HG03039 (cell line): ENCODE data around the gene ELP6.
"Not testable (repeated sequence)": the region's sequence is repeated elsewhere in the genome, so short reads cannot be mapped to it uniquely, and the experiment has no call there.

Source experiments
- ATAC-seq: cut with Tn5 transposase; IDR thresholded peaks from one replicate; pipeline ENCODE4 v1.9.1; 2021; ENCODE audit warnings: mild to moderate bottlenecking, moderate library complexity; ENCODE audit not compliant: unreplicated experiment

ELP6 gene

DNA sequence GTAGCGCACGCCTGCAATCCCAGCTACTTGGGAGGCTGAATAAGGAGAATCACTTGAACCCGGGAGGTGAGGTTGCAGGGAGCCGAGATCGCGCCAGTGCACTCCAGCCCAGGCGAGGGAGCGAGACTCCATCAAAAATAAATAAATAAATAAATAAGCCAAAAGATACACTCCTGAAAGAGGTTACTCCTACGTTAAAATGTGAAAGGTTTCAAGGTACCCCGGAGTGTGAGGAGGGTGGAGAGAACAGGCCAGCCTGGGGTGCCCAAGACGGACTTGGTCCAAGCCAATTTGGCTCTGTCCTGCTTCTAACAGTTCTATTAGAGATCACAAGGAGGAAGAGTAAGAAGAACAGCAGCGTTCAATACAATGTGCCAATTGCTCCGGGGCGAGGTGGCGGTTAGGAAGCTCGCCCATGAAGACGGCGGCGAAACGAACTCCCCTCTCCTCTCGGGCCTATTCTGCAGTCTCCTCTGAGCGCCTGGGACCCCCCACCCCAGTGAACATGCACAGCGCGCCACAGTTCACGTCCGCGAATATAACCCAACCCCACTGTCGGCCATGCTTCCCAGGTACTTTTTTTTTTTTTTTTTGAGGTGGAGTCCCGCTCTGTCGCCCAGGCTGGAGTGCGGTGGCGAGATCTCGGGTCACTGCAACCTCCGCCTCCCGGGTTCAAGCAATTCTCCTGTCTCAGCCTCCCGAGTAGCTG lies 942 bp downstream of the ELP6 start:
- no peak for ATAC-seq

DNA sequence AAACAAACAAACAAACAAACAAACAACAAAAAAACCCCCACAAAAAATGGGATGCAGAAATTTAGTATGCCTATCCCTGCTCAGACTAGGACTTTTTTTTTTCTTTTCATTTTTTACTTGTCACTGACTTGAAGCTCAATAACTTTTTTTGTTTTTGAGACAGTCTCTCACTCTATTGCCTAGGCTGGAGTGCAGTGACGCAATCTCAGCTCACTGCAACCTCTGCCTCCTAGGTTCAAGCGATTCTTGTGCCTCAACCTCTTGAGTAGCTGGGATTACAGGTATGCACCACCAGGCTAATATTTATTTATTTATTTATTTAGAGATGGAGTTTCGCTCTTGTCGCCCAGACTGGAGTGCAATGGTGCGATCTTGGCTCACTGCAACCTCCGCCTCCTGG lies 8.2 kb downstream of the ELP6 start:
- ATAC-seq, result not testable (repeated sequence)

GRCh38 chr3:47504113-47504512 lies 9.4 kb downstream of the ELP6 start:
- no peak for ATAC-seq

- ATAC-seq, result no peak
Observed at GRCh38 chr3:47503033-47503432, 10.5 kb downstream of the ELP6 start.

GRCh38 chr3:47496892-47497291 lies 16.6 kb downstream of the ELP6 start:
- no peak for ATAC-seq

DNA sequence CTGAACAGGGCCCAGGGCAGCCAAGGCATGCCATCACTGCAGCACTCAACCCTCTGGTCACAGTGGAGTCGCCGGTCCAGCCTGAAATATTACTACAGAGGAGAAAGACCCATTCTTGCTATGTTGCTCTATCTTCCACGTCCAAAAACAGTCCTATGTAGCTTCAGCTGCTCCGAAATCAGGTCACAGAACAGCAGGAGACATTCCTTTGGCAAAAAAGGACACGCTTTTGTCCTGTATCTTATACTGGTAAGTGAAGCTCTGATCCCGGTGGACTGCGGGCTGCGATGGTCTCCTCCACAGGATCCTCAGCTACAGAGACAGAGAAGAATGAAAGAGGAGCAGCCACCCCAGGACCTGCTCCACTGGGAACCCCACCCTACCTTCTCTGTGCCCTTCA lies 17.6 kb downstream of the ELP6 start:
- no peak for ATAC-seq

- no peak for ATAC-seq
Observed at GRCh38 chr3:47495111-47495510, 18.4 kb downstream of the ELP6 start.

GRCh38 chr3:47491777-47492176 lies 21.7 kb downstream of the ELP6 start:
- ATAC-seq, result no peak

- no peak for ATAC-seq
Observed at GRCh38 chr3:47491186-47491585, 22.3 kb downstream of the ELP6 start.

DNA sequence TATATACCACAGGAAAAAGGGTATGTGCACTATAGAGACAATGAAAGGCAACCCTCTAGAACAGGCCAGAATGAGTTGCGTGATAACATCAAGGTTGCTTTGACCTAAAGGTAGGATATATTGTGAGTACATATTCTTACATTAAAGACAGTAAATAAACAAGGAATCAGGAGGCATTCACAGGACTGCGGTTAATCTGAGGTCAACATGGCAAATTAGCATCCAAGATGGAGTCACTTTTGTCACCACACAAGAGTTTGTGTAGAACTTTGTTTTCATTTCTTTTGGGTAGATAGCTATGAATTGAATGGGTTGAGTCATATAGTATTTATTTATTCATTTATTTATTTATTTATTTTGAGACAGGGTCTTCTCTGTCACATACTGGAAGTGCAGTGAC lies 26.2 kb downstream of the ELP6 start:
- ATAC-seq, result no peak

DNA sequence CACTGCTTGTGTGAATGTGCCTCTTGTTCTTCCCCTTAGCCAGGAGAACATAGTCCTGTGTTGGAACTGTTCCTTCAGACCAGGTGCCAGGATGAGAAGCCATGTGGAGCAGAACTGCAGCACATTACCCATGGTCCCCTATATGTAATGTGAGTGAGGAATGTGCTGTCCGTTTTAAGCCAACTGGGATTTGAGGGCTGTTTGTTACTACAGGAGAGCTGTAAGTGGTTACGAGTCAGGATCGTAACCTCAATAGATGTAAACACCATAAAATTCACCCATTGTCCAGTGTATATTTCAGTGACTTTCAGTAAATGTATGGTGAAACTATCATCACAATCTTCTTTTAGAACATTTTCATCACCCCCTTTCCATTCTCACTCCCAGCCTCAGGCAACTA lies 27.7 kb downstream of the ELP6 start:
- no peak for ATAC-seq

DNA sequence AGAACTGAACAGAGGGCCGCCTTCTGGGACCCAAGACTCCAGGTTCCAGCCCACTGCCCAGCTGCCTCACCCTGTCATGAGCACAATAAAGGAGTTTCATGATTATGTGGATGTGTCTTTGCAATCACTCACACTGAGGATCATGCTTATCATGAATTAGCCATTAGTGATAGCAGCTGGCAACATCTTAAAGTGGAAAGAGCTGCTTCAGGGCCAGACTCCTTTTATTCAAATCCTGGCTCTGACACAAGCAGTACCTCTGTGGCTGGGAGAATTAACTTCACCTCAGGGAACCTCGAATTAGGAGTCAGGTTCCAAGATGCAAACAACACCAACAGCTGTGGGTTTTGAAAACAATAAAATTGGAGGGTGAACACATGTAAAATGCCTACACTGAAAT lies 31.1 kb downstream of the ELP6 start:
- no peak for ATAC-seq

DNA sequence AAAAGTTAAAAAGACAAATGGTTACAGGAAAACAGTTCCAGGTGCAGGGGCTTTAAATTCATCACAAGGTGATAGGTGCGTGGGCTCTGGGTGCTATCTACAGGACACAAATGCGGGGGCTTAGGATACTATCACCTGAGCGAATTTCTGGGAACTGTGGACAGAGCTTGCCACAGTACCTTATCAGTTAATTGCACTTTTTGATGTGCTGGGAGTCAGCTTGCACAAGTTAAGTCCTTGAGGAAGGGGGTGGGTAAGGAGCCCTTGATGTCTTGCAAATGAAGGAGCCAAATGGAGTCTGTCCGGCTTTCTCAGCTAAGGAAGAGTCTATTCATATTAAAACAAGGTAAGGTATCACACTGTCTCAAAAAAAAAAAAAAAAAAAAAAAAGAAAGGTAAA lies 31.7 kb downstream of the ELP6 start:
- ATAC-seq, result not testable (repeated sequence)

GRCh38 chr3:47480267-47480666 lies 33.2 kb downstream of the ELP6 start:
- not testable (repeated sequence) for ATAC-seq

DNA sequence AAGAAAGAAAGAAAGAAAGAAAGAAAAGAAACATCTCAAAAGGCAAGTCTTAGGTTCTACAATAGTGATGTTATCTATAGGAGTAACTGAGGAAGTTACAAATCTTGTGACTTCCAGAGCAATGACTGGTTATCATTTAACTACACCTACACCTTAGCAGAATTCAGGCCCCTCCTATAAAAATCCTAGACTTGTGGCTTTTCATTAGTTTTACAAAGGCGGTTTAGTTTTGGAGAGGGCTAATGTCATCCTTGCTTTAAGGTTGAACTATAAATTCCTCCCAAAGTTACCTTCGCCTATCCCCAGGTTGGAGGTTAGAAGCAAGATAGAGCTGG lies 33.7 kb downstream of the ELP6 start:
- no peak for ATAC-seq

GRCh38 chr3:47478022-47478421 lies 35.5 kb downstream of the ELP6 start:
- ATAC-seq, result no peak

DNA sequence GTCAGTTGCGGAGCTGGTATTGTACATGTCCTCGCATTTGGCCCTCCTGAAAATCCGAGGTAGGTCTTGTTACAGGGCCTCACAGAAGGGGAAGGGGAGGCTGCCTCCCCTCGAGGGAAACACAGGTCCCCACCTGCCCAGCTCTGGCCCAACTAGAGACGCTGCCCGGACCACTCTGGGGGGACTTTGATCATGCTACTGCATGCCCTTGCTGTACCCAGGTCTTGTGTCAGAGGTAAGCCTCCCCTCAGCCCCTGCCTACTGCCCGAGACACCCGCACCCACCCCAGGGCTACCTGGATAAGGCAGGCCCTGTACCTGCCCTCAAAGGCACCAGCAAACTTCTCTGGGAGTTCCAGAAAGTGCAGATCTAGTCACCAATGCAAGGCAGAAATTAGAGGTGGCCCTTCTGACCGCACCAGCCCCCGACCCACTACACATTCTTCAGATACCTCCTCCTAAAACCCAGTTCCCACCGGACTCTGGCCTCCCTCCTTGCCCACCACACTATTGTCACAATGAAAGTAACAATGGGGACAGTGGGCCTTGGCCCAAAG lies 36.8 kb downstream of the ELP6 start:
- no peak for ATAC-seq

DNA sequence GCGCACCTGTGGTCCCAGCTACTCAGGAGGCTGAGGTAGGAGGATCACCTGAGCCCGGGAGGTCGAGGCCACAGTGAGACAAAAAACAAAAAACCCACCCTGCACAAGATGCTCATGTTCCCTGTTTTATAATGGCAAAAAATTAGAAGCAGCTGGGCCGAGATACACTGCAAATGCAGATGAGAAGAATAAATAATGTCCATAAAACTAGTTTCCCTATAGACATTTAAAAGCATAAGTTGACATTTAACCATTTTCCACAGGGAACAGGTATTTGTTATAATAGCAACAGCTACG lies 37.2 kb downstream of the ELP6 start:
- no peak for ATAC-seq

GRCh38 chr3:47475570-47476329 lies 37.8 kb downstream of the ELP6 start, which contains the start of gene SCAP:
TSS of gene SCAP (minus strand) at chr3:47475941. CDS start at chr3:47442993, 32,948 bp downstream.
- peak; percentile 89 for ATAC-seq

DNA sequence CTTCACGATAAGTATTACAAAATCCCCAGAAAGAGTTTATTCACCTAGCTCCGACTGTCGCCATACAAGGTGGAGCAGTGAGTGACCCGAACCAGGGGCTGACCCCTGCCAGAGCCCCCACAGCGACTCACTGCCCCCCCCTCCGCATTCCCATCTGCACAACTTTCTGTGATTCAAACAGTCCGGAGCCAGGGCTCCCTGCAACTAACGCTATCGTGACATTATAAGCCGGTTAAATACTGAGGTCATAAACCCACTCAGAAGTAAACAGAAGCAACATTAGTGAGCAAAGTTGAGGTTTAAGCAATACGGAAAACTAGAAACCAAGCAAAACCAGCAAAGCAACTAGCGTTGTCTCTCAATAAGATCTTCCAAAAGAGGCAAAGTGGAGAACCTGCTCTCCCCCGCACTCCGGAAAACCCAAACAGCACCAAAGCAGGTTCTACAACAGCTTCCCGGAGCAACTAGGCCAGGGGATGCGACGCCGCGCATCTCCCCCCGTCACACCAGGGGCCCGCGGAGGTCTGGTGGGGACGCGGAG lies 38.4 kb downstream of the ELP6 start:
- ATAC-seq, result no peak

- no peak for ATAC-seq
Observed at GRCh38 chr3:47473391-47473790, 40.1 kb downstream of the ELP6 start.

DNA sequence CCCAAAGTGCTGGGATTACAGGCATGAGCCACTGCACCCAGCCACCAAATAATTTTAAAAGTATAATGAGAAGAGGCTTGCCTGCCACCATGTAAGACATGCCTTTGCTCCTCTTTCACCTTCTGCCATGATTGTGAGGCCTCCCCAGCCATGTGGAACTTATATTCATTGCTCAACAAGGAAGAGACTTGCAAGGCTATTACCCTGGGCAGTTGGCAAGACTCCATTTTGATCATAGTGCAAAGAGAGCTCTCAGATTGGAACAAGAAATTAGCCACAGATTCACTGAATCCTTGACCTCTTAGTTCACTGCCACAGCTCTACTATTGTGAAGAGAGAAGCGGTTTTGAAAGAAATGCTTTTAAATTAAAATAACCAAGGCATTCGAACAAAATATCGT lies 43.9 kb downstream of the ELP6 start:
- no peak for ATAC-seq
